Measurements from ENCODE around the gene DUSP12.

DUSP12 gene

GRCh38 chr1:161778522-161778921, 28.9 kb downstream of the DUSP12 start:
- H2BK12ac ChIP-seq (ENCODE audit: low read length) = no peak overlapping the region
- no peak for DNase-seq (ENCODE audit: low spot score)
- no peak overlapping the region for H3K4me2 ChIP-seq (ENCODE audit: insufficient read depth, low read length, poor library complexity, severe bottlenecking)
- no peak overlapping the region for H4K8ac ChIP-seq (ENCODE audit: low read depth, low read length)
- H3K23ac ChIP-seq (ENCODE audit: low read depth, low read length, poor library complexity) = no peak overlapping the region
- no peak overlapping the region for H2AFZ ChIP-seq (ENCODE audit: low read length)
- no peaks in the 10 kb centered on the region for H3K4me1 ChIP-seq (ENCODE audit: control insufficient read depth in 2 of 2, insufficient read depth in 1 of 2, low read depth in 1 of 2, low read length in 2 of 2)
- no peak overlapping the region for H2AK5ac ChIP-seq (ENCODE audit: low read depth, low read length)
- no peak overlapping the region for H3K4me3 ChIP-seq (ENCODE audit: low read length in 2 of 2)
- no peak overlapping the region for H3K4ac ChIP-seq (ENCODE audit: low read length)
- no peaks in the 10 kb centered on the region for H3K9me3 ChIP-seq (replicated peaks in 1 of 2; ENCODE audit: control insufficient read depth in 2 of 2, insufficient read depth in 1 of 2, low read depth in 1 of 2, low read length in 2 of 2)
- no peak overlapping the region for H3K9ac ChIP-seq (ENCODE audit: low read depth, low read length, poor library complexity)
- no peak overlapping the region for H2BK15ac ChIP-seq (ENCODE audit: low read length)
- no peak overlapping the region for H4K91ac ChIP-seq (ENCODE audit: low read depth, low read length, poor library complexity)
- H3K79me1 ChIP-seq (ENCODE audit: low read depth, low read length) = no peaks in the 10 kb centered on the region
- H3K18ac ChIP-seq (ENCODE audit: low read length) = no peak overlapping the region
- no peak overlapping the region for H2BK120ac ChIP-seq (ENCODE audit: low read depth, low read length)
- no peak overlapping the region for H2BK5ac ChIP-seq (ENCODE audit: low read length)
- no peak overlapping the region for H3K27ac ChIP-seq (replicated peaks; ENCODE audit: low read length)
- H3K27me3 ChIP-seq (ENCODE audit: control insufficient read depth in 3 of 3, insufficient read depth in 3 of 3, low read depth in 1 of 3, low read length in 3 of 3) = no peaks in the 10 kb centered on the region
- no peak overlapping the region for H3K14ac ChIP-seq (ENCODE audit: low read length)
- WGBS, 2 donors (ENCODE audit: extremely low coverage in 2 of 2, insufficient read length in 2 of 2, insufficient replicate concordance in 1 of 2) = no CpG with 5 or more reads among the region's 1 CpG
- H3K36me3 ChIP-seq (replicated peaks in 1 of 2; ENCODE audit: control insufficient read depth in 2 of 2, insufficient read depth in 2 of 2, low read length in 2 of 2) = peaks cover 2 to 22% of the 10 kb centered on the region in 2 donors

DNA sequence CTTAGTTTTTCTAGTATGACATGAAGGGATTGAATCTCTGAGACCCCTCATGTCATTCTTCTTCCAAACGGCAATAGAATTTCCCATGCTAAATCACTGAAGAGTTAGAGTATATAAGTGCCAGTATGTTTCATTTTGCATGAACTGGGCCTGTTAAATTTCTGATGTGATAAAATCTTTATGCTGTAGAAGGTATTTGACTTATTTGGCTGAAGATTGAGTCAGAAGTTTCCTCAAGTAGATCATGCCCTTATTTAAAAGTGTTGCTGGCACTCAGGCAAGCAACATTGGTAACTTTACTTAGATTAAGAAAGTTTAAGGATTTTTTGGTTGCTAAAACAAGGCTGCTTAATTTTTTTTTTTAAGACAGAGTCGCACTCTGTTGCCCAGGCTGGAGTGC, 29.8 kb downstream of the DUSP12 start:
- peaks cover 2 to 31% of the 10 kb centered on the region in 2 donors for H3K36me3 ChIP-seq (replicated peaks in 1 of 2; ENCODE audit: control insufficient read depth in 2 of 2, insufficient read depth in 2 of 2, low read length in 2 of 2)
- no peak overlapping the region for H3K4me3 ChIP-seq (ENCODE audit: low read length in 2 of 2)
- H3K27me3 ChIP-seq (ENCODE audit: control insufficient read depth in 3 of 3, insufficient read depth in 3 of 3, low read depth in 1 of 3, low read length in 3 of 3) = no peaks in the 10 kb centered on the region
- no peak overlapping the region for H3K9ac ChIP-seq (ENCODE audit: low read depth, low read length, poor library complexity)
- H2AK5ac ChIP-seq (ENCODE audit: low read depth, low read length) = no peak overlapping the region
- WGBS, 2 donors (ENCODE audit: extremely low coverage in 2 of 2, insufficient read length in 2 of 2, insufficient replicate concordance in 1 of 2) = no CpG with 5 or more reads among the region's 2 CpGs
- no peak overlapping the region for H2BK15ac ChIP-seq (ENCODE audit: low read length)
- DNase-seq (ENCODE audit: low spot score) = no peak
- no peak overlapping the region for H3K4me2 ChIP-seq (ENCODE audit: insufficient read depth, low read length, poor library complexity, severe bottlenecking)
- H3K23ac ChIP-seq (ENCODE audit: low read depth, low read length, poor library complexity) = no peak overlapping the region
- H2BK12ac ChIP-seq (ENCODE audit: low read length) = no peak overlapping the region
- H4K8ac ChIP-seq (ENCODE audit: low read depth, low read length) = no peak overlapping the region
- no peak overlapping the region for H2BK5ac ChIP-seq (ENCODE audit: low read length)
- H2BK120ac ChIP-seq (ENCODE audit: low read depth, low read length) = no peak overlapping the region
- no peak overlapping the region for H3K27ac ChIP-seq (replicated peaks; ENCODE audit: low read length)
- H3K9me3 ChIP-seq (replicated peaks in 1 of 2; ENCODE audit: control insufficient read depth in 2 of 2, insufficient read depth in 1 of 2, low read depth in 1 of 2, low read length in 2 of 2) = no peaks in the 10 kb centered on the region
- H2AFZ ChIP-seq (ENCODE audit: low read length) = no peak overlapping the region
- no peak overlapping the region for H4K91ac ChIP-seq (ENCODE audit: low read depth, low read length, poor library complexity)
- no peak overlapping the region for H3K4ac ChIP-seq (ENCODE audit: low read length)
- H3K14ac ChIP-seq (ENCODE audit: low read length) = no peak overlapping the region
- H3K79me1 ChIP-seq (ENCODE audit: low read depth, low read length) = no peaks in the 10 kb centered on the region
- no peaks in the 10 kb centered on the region for H3K4me1 ChIP-seq (ENCODE audit: control insufficient read depth in 2 of 2, insufficient read depth in 1 of 2, low read depth in 1 of 2, low read length in 2 of 2)
- no peak overlapping the region for H3K18ac ChIP-seq (ENCODE audit: low read length)

- H3K4me2 ChIP-seq (ENCODE audit: insufficient read depth, low read length, poor library complexity, severe bottlenecking) = no peak overlapping the region
- peaks cover 2 to 55% of the 10 kb centered on the region in 2 donors for H3K36me3 ChIP-seq (replicated peaks in 1 of 2; ENCODE audit: control insufficient read depth in 2 of 2, insufficient read depth in 2 of 2, low read length in 2 of 2)
- H3K9ac ChIP-seq (ENCODE audit: low read depth, low read length, poor library complexity) = no peak overlapping the region
- H3K27me3 ChIP-seq (ENCODE audit: control insufficient read depth in 3 of 3, insufficient read depth in 3 of 3, low read depth in 1 of 3, low read length in 3 of 3) = no peaks in the 10 kb centered on the region
- no peak overlapping the region for H2AFZ ChIP-seq (ENCODE audit: low read length)
- H3K4me1 ChIP-seq (ENCODE audit: control insufficient read depth in 2 of 2, insufficient read depth in 1 of 2, low read depth in 1 of 2, low read length in 2 of 2) = no peaks in the 10 kb centered on the region
- no peak overlapping the region for H3K23ac ChIP-seq (ENCODE audit: low read depth, low read length, poor library complexity)
- no peak overlapping the region for H3K4ac ChIP-seq (ENCODE audit: low read length)
- no peak overlapping the region for H2BK12ac ChIP-seq (ENCODE audit: low read length)
- H4K8ac ChIP-seq (ENCODE audit: low read depth, low read length) = no peak overlapping the region
- no peak overlapping the region for H2BK5ac ChIP-seq (ENCODE audit: low read length)
- no peak overlapping the region for H4K91ac ChIP-seq (ENCODE audit: low read depth, low read length, poor library complexity)
- no peaks in the 10 kb centered on the region for H3K79me1 ChIP-seq (ENCODE audit: low read depth, low read length)
- no peak overlapping the region for H2AK5ac ChIP-seq (ENCODE audit: low read depth, low read length)
- no peak overlapping the region for H2BK120ac ChIP-seq (ENCODE audit: low read depth, low read length)
- H3K18ac ChIP-seq (ENCODE audit: low read length) = no peak overlapping the region
- H3K27ac ChIP-seq (replicated peaks; ENCODE audit: low read length) = no peak overlapping the region
- H2BK15ac ChIP-seq (ENCODE audit: low read length) = no peak overlapping the region
- H3K9me3 ChIP-seq (replicated peaks in 1 of 2; ENCODE audit: control insufficient read depth in 2 of 2, insufficient read depth in 1 of 2, low read depth in 1 of 2, low read length in 2 of 2) = no peaks in the 10 kb centered on the region
- H3K4me3 ChIP-seq (ENCODE audit: low read length in 2 of 2) = no peak overlapping the region
- no peak overlapping the region for H3K14ac ChIP-seq (ENCODE audit: low read length)
- DNase-seq (ENCODE audit: low spot score) = no peak
These were observed 32.4 kb downstream of the DUSP12 start for GRCh38 chr1:161781995-161782394.

GRCh38 chr1:161782886-161783285, 33.3 kb downstream of the DUSP12 start:
- Histone ChIP-seq H2BK15ac (ENCODE audit: low read length) (no peak overlapping the region), H2AK5ac (ENCODE audit: low read depth, low read length) (no peak overlapping the region), H3K23ac (ENCODE audit: low read depth, low read length, poor library complexity) (no peak overlapping the region), H3K4ac (ENCODE audit: low read length) (no peak overlapping the region), H3K79me1 (ENCODE audit: low read depth, low read length) (no peaks in the 10 kb centered on the region), H4K8ac (ENCODE audit: low read depth, low read length) (no peak overlapping the region), H3K9ac (ENCODE audit: low read depth, low read length, poor library complexity) (no peak overlapping the region), H3K4me2 (ENCODE audit: insufficient read depth, low read length, poor library complexity, severe bottlenecking) (no peak overlapping the region), H3K4me1 (ENCODE audit: control insufficient read depth in 2 of 2, insufficient read depth in 1 of 2, low read depth in 1 of 2, low read length in 2 of 2) (no peaks in the 10 kb centered on the region), H3K14ac (ENCODE audit: low read length) (no peak overlapping the region), H3K27me3 (ENCODE audit: control insufficient read depth in 3 of 3, insufficient read depth in 3 of 3, low read depth in 1 of 3, low read length in 3 of 3) (no peaks in the 10 kb centered on the region), H2BK120ac (ENCODE audit: low read depth, low read length) (no peak overlapping the region), H3K9me3 (replicated peaks in 1 of 2; ENCODE audit: control insufficient read depth in 2 of 2, insufficient read depth in 1 of 2, low read depth in 1 of 2, low read length in 2 of 2) (no peaks in the 10 kb centered on the region), H4K91ac (ENCODE audit: low read depth, low read length, poor library complexity) (no peak overlapping the region), H3K4me3 (ENCODE audit: low read length in 2 of 2) (no peak overlapping the region), H3K27ac (replicated peaks; ENCODE audit: low read length) (no peak overlapping the region), H3K36me3 (replicated peaks in 1 of 2; ENCODE audit: control insufficient read depth in 2 of 2, insufficient read depth in 2 of 2, low read length in 2 of 2) (peaks cover 4 to 61% of the 10 kb centered on the region in 2 donors), H3K18ac (ENCODE audit: low read length) (no peak overlapping the region), H2AFZ (ENCODE audit: low read length) (no peak overlapping the region), H2BK12ac (ENCODE audit: low read length) (no peak overlapping the region), H2BK5ac (ENCODE audit: low read length) (no peak overlapping the region)
- DNase-seq (ENCODE audit: low spot score) = no peak
- WGBS, 2 donors (ENCODE audit: extremely low coverage in 2 of 2, insufficient read length in 2 of 2, insufficient replicate concordance in 1 of 2) = no CpG with 5 or more reads among the region's 4 CpGs
